ENCODE measurements around the gene VTN.
A peak's percentile ranks its signal among the peaks of the same experiment; 100 is the strongest.

The VTN gene

DNA sequence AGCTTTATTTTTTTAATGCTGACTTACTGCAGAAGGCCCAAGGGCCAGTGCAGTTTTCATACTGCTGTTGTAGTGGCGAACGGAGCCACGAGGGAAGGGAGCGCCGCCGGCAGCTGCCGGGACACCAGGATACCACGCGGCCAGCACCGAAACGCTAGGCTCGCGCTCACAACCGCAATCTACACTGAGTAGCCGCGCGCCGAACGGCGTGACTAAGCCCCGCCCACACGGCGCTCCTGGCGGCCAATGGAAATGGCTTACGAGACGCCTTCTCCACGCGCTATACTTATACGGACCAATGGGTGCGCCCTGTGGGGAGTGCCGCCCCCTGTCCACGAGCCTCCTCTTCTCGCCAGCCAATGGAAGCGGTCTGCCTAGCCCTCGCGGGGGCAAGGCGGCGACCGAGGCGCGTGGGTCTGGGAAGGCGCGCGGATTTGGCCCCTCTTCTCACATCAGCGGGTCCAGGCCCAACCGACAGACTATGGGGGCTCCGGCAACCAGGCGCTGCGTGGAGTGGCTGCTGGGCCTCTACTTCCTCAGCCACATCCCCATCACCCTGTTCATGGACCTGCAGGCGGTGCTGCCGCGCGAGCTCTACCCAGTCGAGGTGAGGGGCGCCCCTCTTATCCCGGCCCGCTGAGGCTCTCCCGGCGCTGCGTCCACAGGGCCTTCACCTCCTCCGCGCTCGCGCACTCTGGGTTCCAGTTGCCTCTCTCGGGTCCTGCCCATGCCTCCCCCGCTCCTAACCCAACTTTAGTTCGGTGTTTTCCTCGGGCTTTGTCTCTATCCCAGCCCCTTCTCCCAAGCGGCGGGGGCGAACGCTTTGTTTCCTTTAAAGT, 51.1 kb downstream of the VTN start, which contains the start of gene TMEM97:
TSS of gene TMEM97 (plus strand) at position 442 of the 839 bp plus-strand sequence. CDS start at position 482, 40 bp downstream.
- DNase-seq, result peak; percentile 98

DNA sequence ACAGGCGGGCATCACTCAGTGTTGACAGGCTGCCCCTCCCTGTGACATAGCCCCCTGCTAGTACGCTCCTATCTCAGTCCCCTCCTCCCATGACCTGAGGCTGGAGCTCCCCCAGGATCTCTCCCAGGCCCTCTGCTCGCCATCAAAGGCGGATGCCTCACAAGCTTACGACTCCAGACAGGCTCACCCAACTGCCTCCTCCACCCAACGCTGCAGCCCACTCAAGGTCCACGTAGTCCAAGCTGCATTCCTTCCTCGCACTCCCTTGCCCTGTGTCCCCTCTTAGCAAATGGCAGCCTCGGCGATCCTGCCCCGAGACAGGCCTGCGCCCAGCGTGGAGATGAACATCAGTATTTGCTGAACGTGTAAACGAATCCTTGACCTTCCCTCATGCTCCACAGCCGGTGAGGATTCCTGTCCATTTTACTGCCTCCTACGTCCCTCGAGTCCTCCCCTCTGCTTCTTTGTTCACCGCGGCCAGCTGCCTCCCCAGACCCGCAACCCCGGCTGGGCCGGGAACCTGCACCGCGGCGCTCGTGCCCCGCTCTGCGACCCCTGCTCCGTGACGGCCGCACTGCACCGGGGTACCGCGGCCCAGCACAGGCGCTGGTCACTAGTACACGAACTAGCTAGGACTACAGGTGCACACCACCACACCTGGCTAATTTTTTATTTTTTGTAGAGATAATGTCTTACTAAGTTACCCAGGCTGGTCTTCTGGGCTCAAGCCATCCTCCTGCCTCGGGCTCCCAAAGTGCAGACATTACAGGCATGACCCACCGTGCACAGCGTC, 51.9 kb downstream of the VTN start:
- peak in 1 of 2 experiments; percentile 37 for DNase-seq
